Hippocampal formation (tissue), 2 donors: ENCODE measurements around the gene CD1C.
"Not testable (repeated sequence)": the region's sequence is repeated elsewhere in the genome, so short reads cannot be mapped to it uniquely, and the experiment has no call there.

Source experiments
- DNase-seq, 2 donors: peaks; one replicate each; lab custom pipeline; 2025; lab: John Stamatoyannopoulos, UW

CD1C gene

GRCh38 chr1:158329300-158329699 lies 39.6 kb downstream of the CD1C start:
- no peak for DNase-seq

- DNase-seq, result no peak
These were observed 40.0 kb downstream of the CD1C start for GRCh38 chr1:158329733-158330132.

- no peak for DNase-seq
These were observed 40.8 kb downstream of the CD1C start for GRCh38 chr1:158330391-158331105.

- no peak for DNase-seq
These were observed 41.3 kb downstream of the CD1C start for GRCh38 chr1:158331106-158331425.

DNA sequence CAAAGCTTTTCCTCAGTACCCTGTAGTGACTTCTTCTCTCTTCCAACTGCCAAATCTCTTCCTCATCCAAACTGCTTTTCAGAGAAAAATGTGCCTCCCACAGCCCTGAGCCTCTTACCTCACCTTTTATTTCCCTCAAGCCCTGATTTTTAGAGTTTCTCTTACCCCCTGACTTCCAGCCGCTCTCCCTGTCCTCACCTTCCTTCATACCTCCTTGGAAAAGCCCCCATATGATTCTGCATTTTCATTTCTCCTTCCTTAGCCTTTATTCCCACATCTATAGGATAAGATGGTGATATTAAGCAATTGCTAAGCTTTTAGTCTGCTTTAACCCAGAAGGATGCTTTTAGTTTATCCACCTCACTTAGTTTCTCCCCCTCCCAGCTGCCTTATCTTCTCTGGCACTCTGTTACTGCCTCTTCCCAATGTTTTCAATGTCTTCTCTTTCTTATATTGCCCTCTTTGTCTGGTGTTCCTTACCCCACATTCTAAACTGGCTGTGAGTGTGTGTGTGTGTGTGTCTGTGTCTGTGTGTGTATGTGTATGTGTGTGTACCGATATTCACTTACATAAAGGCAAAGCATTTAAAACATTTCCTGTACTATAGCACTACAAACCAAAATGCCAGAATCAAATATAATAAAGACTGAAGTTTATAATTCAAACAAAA lies 41.9 kb downstream of the CD1C start, which contains the start of gene CD1B:
TSS of gene CD1B (minus strand) at position 51 of the 670 bp plus-strand sequence. CDS start 108 bp downstream, outside the sequence.
- no peak for DNase-seq

DNA sequence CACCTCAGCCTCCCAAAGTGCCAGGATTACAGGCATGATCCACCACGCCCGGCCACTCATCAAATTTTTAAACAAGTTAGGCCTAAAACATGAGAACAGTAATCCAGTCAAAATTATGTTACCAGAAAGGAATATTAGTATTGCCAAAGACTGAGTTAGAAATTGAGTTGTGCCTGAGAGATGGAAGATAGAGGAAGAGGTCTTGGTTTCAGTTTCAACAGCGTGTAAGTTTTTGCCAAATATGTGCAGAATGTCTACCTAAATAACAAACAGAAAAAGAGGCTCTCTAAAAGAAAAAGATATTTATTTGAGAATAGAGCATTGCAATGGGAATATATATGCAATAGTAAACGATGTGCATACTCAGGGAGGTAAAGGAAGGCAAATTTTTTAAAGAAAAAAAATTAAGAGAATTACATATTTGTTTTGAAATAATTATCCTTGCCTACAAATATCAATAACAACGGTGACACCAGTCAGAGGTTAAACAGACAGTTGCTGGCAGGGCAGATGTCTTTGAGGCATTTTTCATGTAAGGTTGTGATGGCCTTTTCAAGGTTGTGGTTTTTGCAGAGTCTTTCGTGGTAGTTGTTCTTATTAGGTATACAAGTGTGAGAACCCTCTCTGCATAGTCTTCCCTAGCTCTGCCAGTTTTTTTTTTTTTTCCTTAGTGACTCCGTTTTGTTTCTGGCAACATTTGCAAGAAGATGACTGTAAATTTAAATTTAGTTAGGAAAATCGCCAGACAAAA lies 43.9 kb downstream of the CD1C start:
- DNase-seq, result no peak

GRCh38 chr1:158334526-158335212 lies 44.9 kb downstream of the CD1C start:
- no peak for DNase-seq

DNA sequence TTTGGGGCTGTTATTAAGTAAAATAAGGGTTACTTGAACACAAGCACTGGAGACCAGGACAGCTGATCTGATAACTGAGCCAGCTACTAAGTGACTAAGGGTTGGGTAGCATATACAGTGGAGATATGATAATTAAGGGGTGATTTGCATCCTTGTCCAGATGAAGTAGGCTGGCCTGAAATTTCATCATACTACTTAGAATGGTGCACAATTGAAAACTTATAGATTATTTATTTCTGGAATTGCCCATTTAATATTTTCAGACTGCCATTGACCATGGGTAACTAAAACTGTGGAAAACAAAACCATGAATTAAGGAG lies 45.5 kb downstream of the CD1C start:
- DNase-seq, result no peak

DNA sequence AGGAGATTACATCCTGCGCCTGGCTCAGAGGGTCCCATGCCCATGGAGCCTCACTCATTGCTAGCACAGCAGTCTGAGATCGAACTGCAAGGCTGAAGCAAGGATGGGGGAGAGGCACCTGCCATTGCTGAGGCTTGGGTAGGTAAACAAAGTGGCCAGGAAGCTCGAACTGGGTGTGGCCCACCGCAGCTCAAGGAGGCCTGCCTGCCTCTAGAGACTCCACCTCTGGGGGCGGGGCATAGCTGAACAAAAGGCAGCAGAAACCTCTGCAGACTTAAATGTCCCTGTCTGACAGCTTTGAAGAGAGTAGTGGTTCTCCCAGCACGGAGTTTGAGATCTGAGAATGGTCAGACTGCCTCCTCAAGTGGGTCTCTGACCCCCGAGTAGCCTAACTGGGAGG lies 46.7 kb downstream of the CD1C start:
- DNase-seq, result not testable (repeated sequence)
